ENCODE results near the gene SNAP47.

GRCh38 chr1:227785094-227785804 is 50.0 kb downstream of the SNAP47 start:
- TF ChIP-seq CTCF (conservative IDR thresholded peaks at IDR 0.05; ENCODE audit: low read length) (no peak), EZH2phosphoT487 (IDR thresholded peaks at IDR 0.05; ENCODE audit: borderline replicate concordance) (no peak)

Data from Loucy (cell line).